Hepatocyte (in vitro differentiated cells): ENCODE data around the gene FAH. TPM values are rescaled to one million over a fixed set of nuclear protein-coding genes. Genes with fewer than 3 reads are reported as not detected.

Experiments used
- DNase-seq: peaks from one replicate; pipeline ENCODE4 v3.0.0-alpha.2; 2016; ENCODE audit warnings: low spot score
- H2AFZ ChIP-seq: fragments of 200-600 bp; sonication (generic); 2 replicates; pipeline ENCODE4 v1.6.0; 2016; ENCODE audit warnings: antibody characterized with exemption, mild to moderate bottlenecking
- H3K27ac ChIP-seq: fragments of 200-600 bp; sonication (generic); 2 replicates; pipeline ENCODE4 v1.5.1; 2016; ENCODE audit warnings: mild to moderate bottlenecking
- H3K27me3 ChIP-seq: fragments of 200-600 bp; sonication (generic); 2 replicates; pipeline ENCODE4 v1.6.1; 2016
- H3K36me3 ChIP-seq: fragments of 200-600 bp; sonication (generic); replicated peaks from 2 replicates; pipeline ENCODE4 v1.5.1; 2016; ENCODE audit warnings: low read depth; ENCODE audit not compliant: insufficient read depth
- H3K4me1 ChIP-seq: fragments of 200-600 bp; sonication (generic); 2 replicates; pipeline ENCODE4 v1.5.1; 2016; ENCODE audit warnings: mild to moderate bottlenecking, moderate library complexity; ENCODE audit not compliant: insufficient read depth
- H3K4me2 ChIP-seq: fragments of 200-600 bp; sonication (generic); 2 replicates; pipeline ENCODE4 v1.6.0; 2016
- H3K4me3 ChIP-seq: fragments of 200-600 bp; sonication (generic); 2 replicates; pipeline ENCODE4 v1.5.1; 2016; ENCODE audit warnings: mild to moderate bottlenecking
- H3K79me2 ChIP-seq: fragments of 200-600 bp; sonication (generic); 2 replicates; pipeline ENCODE4 v1.6.0; 2017; ENCODE audit warnings: mild to moderate bottlenecking
- H3K9me2 ChIP-seq: fragments of 200-600 bp; sonication (generic); replicated peaks from 2 replicates; pipeline ENCODE4 v1.6.0; 2017; ENCODE audit warnings: mild to moderate bottlenecking; ENCODE audit not compliant: insufficient read depth
- H3K9me3 ChIP-seq: fragments of 200-600 bp; sonication (generic); 2 replicates; pipeline ENCODE4 v1.5.1; 2016; ENCODE audit warnings: low read depth, mild to moderate bottlenecking
- H4K20me1 ChIP-seq: fragments of 200-600 bp; sonication (generic); 2 replicates; pipeline ENCODE4 v1.6.0; 2016; ENCODE audit warnings: mild to moderate bottlenecking; ENCODE audit not compliant: insufficient read depth, poor library complexity, severe bottlenecking
- CTCF ChIP-seq: fragments of 200-600 bp; sonication (generic); IDR thresholded peaks from 2 replicates; pipeline ENCODE4 v1.5.1; 2016; ENCODE audit warnings: antibody characterized with exemption, mild to moderate bottlenecking; ENCODE audit not compliant: poor library complexity
- EZH2 ChIP-seq: fragments of 200-600 bp; sonication (generic); IDR thresholded peaks from 2 replicates; pipeline ENCODE4 v1.6.1; 2016; ENCODE audit warnings: antibody characterized with exemption, mild to moderate bottlenecking, borderline replicate concordance
- EZH2phosphoT487 ChIP-seq: fragments of 200-600 bp; sonication (generic); IDR thresholded peaks from one replicate; pipeline ENCODE4 v1.6.1; 2018; ENCODE audit warnings: antibody characterized with exemption, mild to moderate bottlenecking, low read depth, moderate library complexity; ENCODE audit not compliant: unreplicated experiment, severe bottlenecking
- WGBS: methylation state at CpG from one replicate; pipeline ENCODE4 v1.1.6; 2016; ENCODE audit warnings: low lambda C conversion rate; ENCODE audit errors: missing lambda C conversion rate; 5-methylcytosine and 5-hydroxymethylcytosine counted together
- polyA plus RNA-seq: library from polyadenylated mRNA; unstranded; fragments of >200 nt; fragmentation: Nextera tagmentation; extraction: Ambion mirVana; gene quantifications from 2 replicates; pipeline ENCODE4 v1.2.1, GENCODE V29; 2016
- total RNA-seq: library from RNA; depleted of rRNA; stranded (reverse); fragments of >200 nt; gene quantifications from 2 replicates; pipeline ENCODE4 v1.2.3, GENCODE V29; 2014

The FAH gene
- total and polyA plus RNA-seq, 2 experiments from 2014 or later = 58.0 to 90.5 TPM

- TF ChIP-seq CTCF (no peak), EZH2 (no peak), EZH2phosphoT487 (no peak)
- DNase-seq = no peak
- Histone ChIP-seq H3K79me2 (no peaks in the 10 kb centered on the region), H3K4me3 (no peak overlapping the region), H3K9me2 (no peaks in the 10 kb centered on the region), H3K9me3 (no peaks in the 10 kb centered on the region), H3K36me3 (peaks cover 5% of the 10 kb centered on the region), H3K4me2 (no peak overlapping the region), H3K4me1 (no peaks in the 10 kb centered on the region), H3K27ac (no peak overlapping the region), H3K27me3 (no peaks in the 10 kb centered on the region), H4K20me1 (no peaks in the 10 kb centered on the region), H2AFZ (no peak overlapping the region)
- 96% methylated on average over 3 of the region's 3 CpGs for WGBS
These were observed 20.4 kb upstream of the FAH start for GRCh38 chr15:80132382-80132781.

- DNase-seq = no peak
- Histone ChIP-seq H3K79me2 (no peaks in the 10 kb centered on the region), H3K4me2 (no peak overlapping the region), H3K9me3 (no peaks in the 10 kb centered on the region), H2AFZ (no peak overlapping the region), H3K27me3 (no peaks in the 10 kb centered on the region), H3K9me2 (no peaks in the 10 kb centered on the region), H3K4me1 (no peaks in the 10 kb centered on the region), H3K36me3 (no peaks in the 10 kb centered on the region), H3K4me3 (no peak overlapping the region), H4K20me1 (no peaks in the 10 kb centered on the region), H3K27ac (no peak overlapping the region)
- WGBS = 85% methylated on average over 3 of the region's 3 CpGs
- TF ChIP-seq EZH2 (no peak), CTCF (no peak), EZH2phosphoT487 (no peak)
These were observed 15.9 kb upstream of the FAH start for GRCh38 chr15:80136854-80137253.

- 94% methylated on average over 3 of the region's 3 CpGs for WGBS
- TF ChIP-seq CTCF (no peak), EZH2 (no peak), EZH2phosphoT487 (no peak)
- no peak overlapping the region for H3K4me3 ChIP-seq
These were observed 13.8 kb upstream of the FAH start for GRCh38 chr15:80138961-80139360.

GRCh38 chr15:80140909-80141308 lies 11.9 kb upstream of the FAH start:
- no peaks in the 10 kb centered on the region for H3K27me3 ChIP-seq
- H3K4me1 ChIP-seq = no peaks in the 10 kb centered on the region
- no peak for DNase-seq
- H3K9me3 ChIP-seq = no peaks in the 10 kb centered on the region
- H3K4me3 ChIP-seq = no peak overlapping the region
- no peaks in the 10 kb centered on the region for H4K20me1 ChIP-seq
- no peaks in the 10 kb centered on the region for H3K79me2 ChIP-seq
- H2AFZ ChIP-seq = no peak overlapping the region
- 75% methylated on average over 4 of the region's 4 CpGs for whole genome bisulfite sequencing
- no peaks in the 10 kb centered on the region for H3K9me2 ChIP-seq
- no peaks in the 10 kb centered on the region for H3K36me3 ChIP-seq
- no peak overlapping the region for H3K27ac ChIP-seq
- TF ChIP-seq CTCF (no peak), EZH2phosphoT487 (no peak), EZH2 (no peak)
- H3K4me2 ChIP-seq = no peak overlapping the region

More at GRCh38 chr15:80138961-80139360, 13.8 kb upstream of the FAH start:
- no peak for DNase-seq
- H3K36me3 ChIP-seq = no peaks in the 10 kb centered on the region
- no peaks in the 10 kb centered on the region for H3K79me2 ChIP-seq
- H3K27me3 ChIP-seq = no peaks in the 10 kb centered on the region
- no peak overlapping the region for H3K4me2 ChIP-seq
- no peak overlapping the region for H3K27ac ChIP-seq
- no peaks in the 10 kb centered on the region for H3K9me3 ChIP-seq
- H4K20me1 ChIP-seq = no peaks in the 10 kb centered on the region
- H2AFZ ChIP-seq = no peak overlapping the region
- no peaks in the 10 kb centered on the region for H3K9me2 ChIP-seq
- H3K4me1 ChIP-seq = no peaks in the 10 kb centered on the region
